SU-DHL-6 (cell line): ENCODE results near the gene SQOR.

ENCODE experiments used
- EZH2phosphoT487 ChIP-seq: fragments of 200-600 bp; sonication (generic), shearing (Covaris generic); conservative IDR thresholded peaks from 2 replicates; pipeline ENCODE4 v1.6.1; 2018; ENCODE audit warnings: mild to moderate bottlenecking, antibody characterized with exemption, low read length, moderate library complexity, mixed read lengths
- TF ChIP-seq, protein P1 (sequence below): fragments of 200-600 bp; sonication (generic); IDR thresholded peaks from one replicate; pipeline ENCODE4 v1.5.1; 2017; ENCODE audit warnings: antibody characterized with exemption, mild to moderate bottlenecking, low read length, moderate library complexity; ENCODE audit not compliant: insufficient read depth, poor library complexity, severe bottlenecking

DNA sequence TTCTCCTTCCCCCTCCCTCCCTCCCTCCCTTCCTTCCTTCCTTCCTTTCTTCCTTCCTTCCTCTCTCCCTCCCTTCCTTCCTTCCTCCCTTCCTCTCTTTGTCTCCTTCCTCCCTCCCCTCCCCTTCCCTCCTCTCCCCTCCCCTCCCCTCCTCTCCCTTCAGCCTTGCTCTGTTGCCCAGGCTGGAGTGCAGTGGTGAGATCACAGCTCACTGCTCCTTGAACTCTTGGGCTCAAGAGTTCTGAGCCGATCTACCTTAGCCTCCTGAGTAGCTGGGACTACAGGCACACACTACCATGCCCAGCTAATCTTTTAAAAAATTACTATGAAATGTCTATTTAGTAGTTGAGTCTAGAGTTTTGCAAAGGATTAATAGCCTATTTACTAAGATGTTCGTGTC is 32.2 kb downstream of the SQOR start:
- TF ChIP-seq, protein P1, sequence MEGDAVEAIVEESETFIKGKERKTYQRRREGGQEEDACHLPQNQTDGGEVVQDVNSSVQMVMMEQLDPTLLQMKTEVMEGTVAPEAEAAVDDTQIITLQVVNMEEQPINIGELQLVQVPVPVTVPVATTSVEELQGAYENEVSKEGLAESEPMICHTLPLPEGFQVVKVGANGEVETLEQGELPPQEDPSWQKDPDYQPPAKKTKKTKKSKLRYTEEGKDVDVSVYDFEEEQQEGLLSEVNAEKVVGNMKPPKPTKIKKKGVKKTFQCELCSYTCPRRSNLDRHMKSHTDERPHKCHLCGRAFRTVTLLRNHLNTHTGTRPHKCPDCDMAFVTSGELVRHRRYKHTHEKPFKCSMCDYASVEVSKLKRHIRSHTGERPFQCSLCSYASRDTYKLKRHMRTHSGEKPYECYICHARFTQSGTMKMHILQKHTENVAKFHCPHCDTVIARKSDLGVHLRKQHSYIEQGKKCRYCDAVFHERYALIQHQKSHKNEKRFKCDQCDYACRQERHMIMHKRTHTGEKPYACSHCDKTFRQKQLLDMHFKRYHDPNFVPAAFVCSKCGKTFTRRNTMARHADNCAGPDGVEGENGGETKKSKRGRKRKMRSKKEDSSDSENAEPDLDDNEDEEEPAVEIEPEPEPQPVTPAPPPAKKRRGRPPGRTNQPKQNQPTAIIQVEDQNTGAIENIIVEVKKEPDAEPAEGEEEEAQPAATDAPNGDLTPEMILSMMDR = no peak
- TF ChIP-seq EZH2phosphoT487 = no peak
